OCI-LY7 (cell line): ENCODE data around the gene MAPK12. TPM values are rescaled to one million over a fixed set of nuclear protein-coding genes. Genes with fewer than 3 reads are reported as not detected.

Experiments used
- BruUV-seq: library from RNA; stranded (reverse); fragments of 400-500 nt; replicated peaks from 2 replicates; lab custom pipeline; 2021; lab: Mats Ljungman, UMichigan
- CTCF ChIA-PET: fragments of 300-600 bp; sonication (Branson Sonifier 250); formaldehyde crosslinking; loops from one replicate; lab custom pipeline; 2022; ENCODE audit warnings: antibody characterized with exemption; ENCODE audit not compliant: unreplicated experiment; lab: Charles Lee
- POLR2A ChIA-PET: fragments of 300-600 bp; sonication (Branson Sonifier 250); formaldehyde crosslinking; loops from one replicate; lab custom pipeline; 2022; ENCODE audit warnings: antibody characterized with exemption; lab: Charles Lee
- DNase-seq: peaks from one replicate; pipeline ENCODE4 v3.0.0-alpha.2; 2015; ENCODE audit warnings: low spot score
- H2AFZ ChIP-seq: fragments of 200-600 bp; sonication (generic), shearing (Covaris generic); 2 replicates; pipeline ENCODE4 v1.6.1; 2014; ENCODE audit warnings: mild to moderate bottlenecking, antibody characterized with exemption, low read length, moderate library complexity
- H3K27ac ChIP-seq: fragments of 200-600 bp; sonication (generic); 2 replicates; pipeline ENCODE4 v1.5.1; 2014; ENCODE audit warnings: mixed run types, low read depth, mild to moderate bottlenecking, moderate library complexity, low read length, inconsistent platforms; ENCODE audit not compliant: poor library complexity, severe bottlenecking
- H3K36me3 ChIP-seq: fragments of 200-600 bp; sonication (generic); 2 replicates; pipeline ENCODE4 v1.6.1; 2014; ENCODE audit warnings: mild to moderate bottlenecking, antibody characterized with exemption, low read length, moderate library complexity, mixed read lengths; ENCODE audit not compliant: insufficient read depth
- H3K4me1 ChIP-seq: fragments of 200-600 bp; sonication (generic); 2 replicates; pipeline ENCODE4 v1.5.1; 2014; ENCODE audit warnings: mild to moderate bottlenecking, low read length; ENCODE audit not compliant: insufficient read depth, poor library complexity, severe bottlenecking
- H3K4me2 ChIP-seq: fragments of 200-600 bp; sonication (generic); 2 replicates; pipeline ENCODE4 v1.6.1; 2014; ENCODE audit warnings: mild to moderate bottlenecking, low read length
- H3K4me3 ChIP-seq: fragments of 200-600 bp; sonication (generic); 2 replicates; pipeline ENCODE4 v1.5.1; 2014; ENCODE audit warnings: mild to moderate bottlenecking, low read depth, low read length; ENCODE audit not compliant: poor library complexity, severe bottlenecking
- H3K79me2 ChIP-seq: fragments of 200-600 bp; sonication (generic); 2 replicates; pipeline ENCODE4 v1.6.1; 2016; ENCODE audit warnings: low read depth, mild to moderate bottlenecking, low read length, moderate library complexity, mixed read lengths; ENCODE audit not compliant: insufficient read depth
- H3K9me2 ChIP-seq: fragments of 200-600 bp; sonication (generic); 2 replicates; pipeline ENCODE4 v1.6.1; 2016; ENCODE audit warnings: mild to moderate bottlenecking, low read length, mixed read lengths; ENCODE audit not compliant: insufficient read depth
- H3K9me3 ChIP-seq: fragments of 200-600 bp; sonication (generic); 2 replicates; pipeline ENCODE4 v1.6.1; 2014; ENCODE audit warnings: mild to moderate bottlenecking, mixed run types, low read length, mixed read lengths
- H4K20me1 ChIP-seq: fragments of 200-600 bp; sonication (generic); 2 replicates; pipeline ENCODE4 v1.6.1; 2014; ENCODE audit warnings: mild to moderate bottlenecking, antibody characterized with exemption, low read length, moderate library complexity, mixed read lengths; ENCODE audit not compliant: insufficient read depth
- EZH2phosphoT487 ChIP-seq: fragments of 200-600 bp; sonication (generic); IDR thresholded peaks from 2 replicates; pipeline ENCODE4 v1.6.1; 2018; ENCODE audit warnings: low read depth, borderline replicate concordance, mild to moderate bottlenecking, mixed run types, antibody characterized with exemption, low read length, moderate library complexity, mixed read lengths
- intact Hi-C: fragments of 100-400 bp; cut with micrococcal nuclease; formaldehyde crosslinking; loops from one replicate; pipeline ENCODE4 v1.10.0; 2022; ENCODE audit not compliant: unreplicated experiment
- total RNA-seq, 2 experiments: library from RNA; depleted of rRNA in 1 of 2; stranded (reverse); fragments of >200 nt in 1 of 2; shearing (Covaris generic) in 1 of 2; gene quantifications; 2 replicates each; pipeline ENCODE4 v1.2.3, GENCODE V29; 2014 to 2022
- TF ChIP-seq, protein P1 (sequence below): fragments of 200-600 bp; sonication (generic); conservative IDR thresholded peaks from 2 replicates; pipeline ENCODE4 v1.5.1; 2014; ENCODE audit warnings: mild to moderate bottlenecking, antibody characterized with exemption, low read length, moderate library complexity, mixed read lengths

MAPK12 gene
- total RNA-seq, 2 experiments from 2014 or later: 84.9 to 93.6 TPM

DNA sequence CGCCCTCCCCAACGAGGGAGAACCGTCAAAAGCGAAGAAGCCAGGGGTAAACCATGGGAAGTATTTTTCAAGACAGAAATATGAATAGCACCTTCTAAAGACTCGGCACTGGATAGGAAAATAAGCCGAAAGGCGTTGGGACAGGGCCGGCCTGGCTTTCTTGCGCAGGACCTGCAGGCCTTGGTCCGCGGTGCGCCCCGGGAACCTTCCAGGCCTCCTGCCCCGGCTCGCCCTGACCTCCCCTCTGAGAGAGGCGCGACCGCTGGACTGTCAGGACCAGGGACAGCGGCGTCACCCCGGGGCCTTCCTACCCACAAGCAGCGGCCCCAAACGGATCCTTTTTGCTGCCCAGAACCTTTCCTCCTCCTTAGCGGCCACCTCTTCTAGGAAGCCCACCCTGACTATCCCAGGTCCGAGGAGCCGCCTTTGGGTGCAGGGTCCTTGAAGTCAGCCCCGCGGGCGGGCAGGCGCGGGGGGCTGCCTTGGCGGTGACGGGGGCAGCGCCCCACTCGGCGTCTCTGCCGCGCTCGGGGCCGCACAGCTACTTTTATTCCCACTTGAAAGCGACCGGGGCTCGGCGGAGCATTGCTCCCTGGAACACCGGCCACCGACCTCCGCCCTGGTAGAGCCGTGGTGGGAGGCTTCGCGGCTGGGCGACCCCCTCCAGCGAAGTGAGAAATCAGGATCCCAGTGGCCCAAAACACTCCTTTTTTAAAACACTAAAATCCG is 9.3 kb upstream of the MAPK12 start:
- peak overlapping the region; percentile 73 for H3K4me3 ChIP-seq
- H3K27ac ChIP-seq: peak overlapping the region; percentile 38
- peak; percentile 41 for DNase-seq
- BruUV-seq: no TSS peak
- ChIA-PET POLR2A (interaction anchor here (0.6 kb wide), 2 partner anchors 11 to 224 kb away, joined by 3 to 4 read pairs; no protein-coding TSS in a partner anchor), CTCF (no interaction called here)
- H3K9me3 ChIP-seq: peaks cover 1% of the 10 kb centered on the region; the same call in 1 of the 2 replicates
- peak overlapping the region; percentile 79 for H3K4me2 ChIP-seq
- no peaks in the 10 kb centered on the region for H3K79me2 ChIP-seq
- TF ChIP-seq, protein P1, sequence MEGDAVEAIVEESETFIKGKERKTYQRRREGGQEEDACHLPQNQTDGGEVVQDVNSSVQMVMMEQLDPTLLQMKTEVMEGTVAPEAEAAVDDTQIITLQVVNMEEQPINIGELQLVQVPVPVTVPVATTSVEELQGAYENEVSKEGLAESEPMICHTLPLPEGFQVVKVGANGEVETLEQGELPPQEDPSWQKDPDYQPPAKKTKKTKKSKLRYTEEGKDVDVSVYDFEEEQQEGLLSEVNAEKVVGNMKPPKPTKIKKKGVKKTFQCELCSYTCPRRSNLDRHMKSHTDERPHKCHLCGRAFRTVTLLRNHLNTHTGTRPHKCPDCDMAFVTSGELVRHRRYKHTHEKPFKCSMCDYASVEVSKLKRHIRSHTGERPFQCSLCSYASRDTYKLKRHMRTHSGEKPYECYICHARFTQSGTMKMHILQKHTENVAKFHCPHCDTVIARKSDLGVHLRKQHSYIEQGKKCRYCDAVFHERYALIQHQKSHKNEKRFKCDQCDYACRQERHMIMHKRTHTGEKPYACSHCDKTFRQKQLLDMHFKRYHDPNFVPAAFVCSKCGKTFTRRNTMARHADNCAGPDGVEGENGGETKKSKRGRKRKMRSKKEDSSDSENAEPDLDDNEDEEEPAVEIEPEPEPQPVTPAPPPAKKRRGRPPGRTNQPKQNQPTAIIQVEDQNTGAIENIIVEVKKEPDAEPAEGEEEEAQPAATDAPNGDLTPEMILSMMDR: no peak
- TF ChIP-seq EZH2phosphoT487: no peak
- H3K4me1 ChIP-seq: peaks cover 40% of the 10 kb centered on the region
- no peaks in the 10 kb centered on the region for H3K9me2 ChIP-seq
- intact Hi-C loops: loop anchor here (5.0 kb wide), 1 partner anchor 236 kb away; the partner anchor contains the start of genes LMF2 and NCAPH2
- no peaks in the 10 kb centered on the region for H4K20me1 ChIP-seq
- peaks cover 9% of the 10 kb centered on the region; the same call in 1 of the 2 replicates for H3K36me3 ChIP-seq
- no peak overlapping the region for H2AFZ ChIP-seq

DNA sequence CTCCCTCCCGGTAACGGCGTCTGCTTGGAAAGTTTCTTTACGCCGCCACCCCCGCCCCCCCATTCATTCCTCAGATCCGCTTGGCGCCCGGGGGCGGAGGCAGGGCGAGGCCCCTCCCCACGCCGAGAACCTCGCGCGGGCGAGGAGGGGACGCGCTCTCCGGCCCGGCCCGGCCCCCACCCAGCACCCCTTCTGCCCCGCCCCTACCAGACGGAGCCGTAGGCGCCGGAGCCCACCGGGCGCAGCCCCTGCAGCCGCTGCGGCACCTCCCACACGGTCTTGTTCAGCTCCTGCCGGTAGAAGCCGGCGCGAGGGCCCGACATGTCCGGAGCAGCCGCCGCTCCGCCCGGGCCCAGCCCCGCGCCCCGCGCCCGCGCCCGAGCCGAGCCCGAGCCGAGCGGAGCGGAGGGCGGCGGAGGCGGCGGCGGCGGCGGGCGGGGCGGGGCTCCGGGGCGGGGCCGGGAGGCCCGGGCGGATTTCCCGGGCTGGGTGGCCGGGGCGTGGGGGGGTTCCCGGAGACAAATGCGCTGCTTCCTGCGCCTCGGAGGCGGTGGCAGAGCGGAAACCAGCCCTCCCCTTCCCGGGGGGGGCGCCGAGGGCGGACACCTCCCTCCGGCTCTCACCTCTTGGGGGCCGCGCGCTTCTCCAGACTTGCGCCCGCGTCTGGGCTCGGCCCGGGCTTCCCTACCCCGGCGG is 8.6 kb upstream of the MAPK12 start, which contains the start of gene MAPK11:
Gene MAPK11 (minus strand): TSS at position 411 of the 696 bp plus-strand sequence. CDS start 88 bp downstream, at position 323.
- peak within 1 kb of the TSS; percentile 44 for H3K27ac ChIP-seq
- peak within 1 kb of the TSS; percentile 73 for H3K4me3 ChIP-seq
- H2AFZ ChIP-seq: peak within 1 kb of the TSS; percentile 20; the same call in 1 of the 2 replicates
- peaks cover 40% of the 10 kb centered on the region for H3K4me1 ChIP-seq
- DNase-seq: peak; percentile 76
- H3K9me2 ChIP-seq: no peaks in the 10 kb centered on the region
- intact Hi-C loops: loop anchor here (5.0 kb wide), 1 partner anchor 237 kb away; the partner anchor contains the start of genes LMF2 and NCAPH2
- no peaks in the 10 kb centered on the region for H4K20me1 ChIP-seq
- H3K9me3 ChIP-seq: no peaks in the 10 kb centered on the region
- no peaks in the 10 kb centered on the region for H3K79me2 ChIP-seq
- CTCF ChIA-PET: no interaction called here
- no TSS peak for BruUV-seq
- H3K36me3 ChIP-seq: peaks cover 2% of the 10 kb centered on the region; the same call in 1 of the 2 replicates
- TF ChIP-seq EZH2phosphoT487: no peak
- H3K4me2 ChIP-seq: peak within 1 kb of the TSS; percentile 94
- POLR2A ChIA-PET: no interaction called here

DNA sequence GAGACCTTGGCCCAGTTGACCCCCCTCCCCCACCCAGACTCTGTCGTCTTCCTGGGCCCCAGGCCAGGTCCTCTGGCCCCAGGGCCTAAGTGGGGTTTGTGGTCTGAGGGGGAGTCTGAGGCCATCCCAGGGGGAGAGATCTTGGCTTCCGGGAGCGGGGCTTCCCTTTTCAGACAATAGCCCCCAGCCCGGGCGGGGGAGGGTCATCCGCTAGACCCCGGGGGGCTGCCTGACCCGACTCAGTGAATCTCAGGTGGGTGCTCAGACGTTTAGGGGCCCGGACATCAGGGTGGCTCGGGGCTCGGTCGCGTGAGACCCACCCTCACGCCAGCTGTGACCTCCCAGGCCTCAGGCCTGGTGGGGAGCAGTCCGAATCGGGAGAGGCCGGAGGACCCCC is 8.1 kb upstream of the MAPK12 start:
- Histone ChIP-seq H4K20me1 (no peaks in the 10 kb centered on the region), H3K9me3 (no peaks in the 10 kb centered on the region), H3K4me2 (peak overlapping the region; percentile 94), H3K4me1 (peaks cover 42% of the 10 kb centered on the region), H3K36me3 (no peaks in the 10 kb centered on the region), H2AFZ (peak overlapping the region; percentile 20; the same call in 1 of the 2 replicates), H3K79me2 (no peaks in the 10 kb centered on the region), H3K4me3 (peak overlapping the region; percentile 73), H3K9me2 (no peaks in the 10 kb centered on the region), H3K27ac (peak overlapping the region; percentile 44)
- intact Hi-C loops: no loop called here
- ChIA-PET POLR2A (no interaction called here), CTCF (no interaction called here)
- BruUV-seq: no TSS peak
- DNase-seq: no peak
- no peak for TF ChIP-seq EZH2phosphoT487
- TF ChIP-seq, protein P1: no peak
